CD4-positive, alpha-beta T cell (primary cell): ENCODE data around the gene PRKG1. TPM values are rescaled to one million over a fixed set of nuclear protein-coding genes. Genes with fewer than 3 reads are reported as not detected.

Source experiments
- ATAC-seq: fragments of 200-7000 bp; cut with Tn5 transposase; one replicate; pipeline ENCODE4 v1.10.0; 2022; ENCODE audit warnings: mild to moderate bottlenecking; ENCODE audit not compliant: poor library complexity
- CTCF ChIA-PET: fragments of 350-600 bp; sonication (Branson Sonifier 250); formaldehyde crosslinking; loops from one replicate; lab custom pipeline; 2021; ENCODE audit warnings: antibody characterized with exemption, inconsistent platforms; lab: Charles Lee
- POLR2A ChIA-PET: fragments of 350-600 bp; sonication (Branson Sonifier 250); formaldehyde crosslinking; loops from one replicate; lab custom pipeline; 2021; ENCODE audit warnings: antibody characterized with exemption, inconsistent platforms; lab: Charles Lee
- DNase-seq, 14 experiments: peaks; one replicate each; pipeline ENCODE4 v3.0.0-alpha.2; 2013 to 2020; ENCODE audit warnings: mixed read lengths in 2 of 14
- H3K27ac ChIP-seq, 2 donors: one replicate each; pipeline versions ENCODE4 v1.5.1 to v1.7.0; 2013; ENCODE audit warnings: low read length in 2 of 2, low read depth in 1 of 2, mild to moderate bottlenecking in 1 of 2
- H3K27me3 ChIP-seq, 2 experiments: 1 replicate in 1 of 2; 2 replicates in 1 of 2; pipeline versions ENCODE4 v1.6.1 to v1.7.0; 2013; ENCODE audit warnings: low read length in 2 of 2, control low read depth in 1 of 2, mild to moderate bottlenecking in 1 of 2, moderate library complexity in 1 of 2; ENCODE audit not compliant: insufficient read depth in 2 of 2, control insufficient read depth in 1 of 2
- H3K36me3 ChIP-seq: one replicate; pipeline ENCODE4 v1.6.1; 2013; ENCODE audit warnings: low read length, control low read depth; ENCODE audit not compliant: insufficient read depth
- H3K4me1 ChIP-seq: one replicate; pipeline ENCODE4 v1.6.1; 2013; ENCODE audit warnings: low read length, control low read depth; ENCODE audit not compliant: insufficient read depth
- H3K4me3 ChIP-seq: one replicate; pipeline ENCODE4 v1.5.1; 2013; ENCODE audit warnings: mild to moderate bottlenecking, low read length, moderate library complexity
- H3K9me3 ChIP-seq, 2 experiments: 1 replicate in 1 of 2; 2 replicates in 1 of 2; pipeline versions ENCODE4 v1.6.1 to v1.7.0; 2013; ENCODE audit warnings: low read length in 2 of 2, mild to moderate bottlenecking in 2 of 2, control low read depth in 1 of 2, moderate library complexity in 1 of 2; ENCODE audit not compliant: control insufficient read depth in 1 of 2, insufficient read depth in 1 of 2
- H3K27ac Mint-ChIP-seq: one replicate; pipeline ENCODE4 v1.8.0; 2020; ENCODE audit warnings: mixed read lengths
- H3K27me3 Mint-ChIP-seq: one replicate; pipeline ENCODE4 v1.8.0; 2021; ENCODE audit warnings: mixed read lengths
- H3K36me3 Mint-ChIP-seq: one replicate; pipeline ENCODE4 v1.8.0; 2021; ENCODE audit warnings: low read depth, mixed read lengths
- H3K4me1 Mint-ChIP-seq: one replicate; pipeline ENCODE4 v1.8.0; 2021; ENCODE audit warnings: low read depth, mixed read lengths
- H3K4me3 Mint-ChIP-seq: one replicate; pipeline ENCODE4 v1.8.0; 2020; ENCODE audit warnings: mild to moderate bottlenecking, mixed read lengths
- H3K9me3 Mint-ChIP-seq: one replicate; pipeline ENCODE4 v1.8.0; 2020; ENCODE audit warnings: mixed read lengths
- intact Hi-C, 2 experiments: fragments of 100-400 bp; cut with DNase I in 1 of 2; cut with micrococcal nuclease in 1 of 2; formaldehyde crosslinking; loops; one replicate each; pipeline versions ENCODE4 v1.15.1 to v1.9.0; 2023 to 2025; cut with DNase I, micrococcal nuclease
- total RNA-seq, 174 experiments: library from RNA in 2 of 174; stranded (reverse) in 2 of 174; gene quantifications; one replicate each; pipeline ENCODE4 v1.2.3 and lab custom pipeline; 2021 to 2026
- TF ChIP-seq, protein P1 (sequence below): fragments of 200-600 bp; IDR thresholded peaks from one replicate; pipeline ENCODE4 v1.8.0; 2022; ENCODE audit warnings: antibody characterized with exemption, mild to moderate bottlenecking

Gene PRKG1
- total RNA-seq, 2 experiments from 2014 or later = 0.31 TPM; not detected in 1

DNA sequence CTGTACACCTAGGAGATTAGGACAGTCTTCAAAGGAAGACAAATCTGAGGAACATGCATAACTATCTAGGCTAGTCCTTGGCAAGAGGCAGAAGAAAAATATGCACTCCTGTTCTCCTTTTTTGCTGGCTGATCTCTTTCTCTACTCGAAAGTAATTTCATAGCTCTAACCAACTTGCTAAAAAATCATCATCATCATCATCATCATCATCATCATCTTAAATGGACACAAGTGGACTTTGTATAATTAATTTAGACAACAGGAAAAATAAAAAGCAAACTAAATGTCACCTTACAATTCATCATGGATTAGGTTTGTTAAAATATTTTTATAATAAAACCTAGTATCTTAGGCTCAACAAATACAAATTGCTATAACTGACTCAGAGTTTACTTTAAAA, 1192.6 kb downstream of the PRKG1 start:
- DNase-seq = no peak
- no peak overlapping the region for H3K4me3 ChIP-seq

DNA sequence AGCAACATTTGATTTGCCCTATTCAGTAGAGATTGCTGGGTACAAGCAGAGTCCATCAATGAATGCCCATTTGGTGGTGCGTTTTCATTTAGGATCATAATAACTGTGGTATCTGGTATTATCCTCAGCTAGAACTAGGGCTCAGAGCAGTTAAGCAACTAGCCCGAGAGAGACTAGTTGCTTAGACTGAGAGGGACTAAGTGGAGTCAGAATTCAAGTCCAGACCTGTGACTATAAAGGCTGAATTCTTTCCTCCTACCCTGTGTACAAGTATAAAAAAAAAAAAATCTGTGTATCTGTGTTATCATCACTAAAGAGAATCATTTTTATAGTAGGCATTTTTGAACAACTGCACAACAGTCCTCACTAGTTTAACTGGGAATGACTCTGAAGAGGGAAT, 1194.5 kb downstream of the PRKG1 start:
- H3K4me3 ChIP-seq = no peak overlapping the region
- DNase-seq = no peak
- H3K36me3 Mint-ChIP-seq = no peaks in the 10 kb centered on the region
- no peak overlapping the region for H3K4me3 Mint-ChIP-seq
- H3K4me1 ChIP-seq = no peaks in the 10 kb centered on the region
- ChIA-PET POLR2A (no interaction called here), CTCF (no interaction called here)
- H3K9me3 Mint-ChIP-seq = no peaks in the 10 kb centered on the region
- H3K27me3 Mint-ChIP-seq = no peaks in the 10 kb centered on the region
- intact Hi-C loops = no loop called here
- H3K36me3 ChIP-seq = no peaks in the 10 kb centered on the region
- no peaks in the 10 kb centered on the region for H3K27me3 ChIP-seq
- H3K27ac Mint-ChIP-seq = no peak overlapping the region
- ATAC-seq = no peak
- H3K4me1 Mint-ChIP-seq = no peaks in the 10 kb centered on the region
- TF ChIP-seq, protein P1, sequence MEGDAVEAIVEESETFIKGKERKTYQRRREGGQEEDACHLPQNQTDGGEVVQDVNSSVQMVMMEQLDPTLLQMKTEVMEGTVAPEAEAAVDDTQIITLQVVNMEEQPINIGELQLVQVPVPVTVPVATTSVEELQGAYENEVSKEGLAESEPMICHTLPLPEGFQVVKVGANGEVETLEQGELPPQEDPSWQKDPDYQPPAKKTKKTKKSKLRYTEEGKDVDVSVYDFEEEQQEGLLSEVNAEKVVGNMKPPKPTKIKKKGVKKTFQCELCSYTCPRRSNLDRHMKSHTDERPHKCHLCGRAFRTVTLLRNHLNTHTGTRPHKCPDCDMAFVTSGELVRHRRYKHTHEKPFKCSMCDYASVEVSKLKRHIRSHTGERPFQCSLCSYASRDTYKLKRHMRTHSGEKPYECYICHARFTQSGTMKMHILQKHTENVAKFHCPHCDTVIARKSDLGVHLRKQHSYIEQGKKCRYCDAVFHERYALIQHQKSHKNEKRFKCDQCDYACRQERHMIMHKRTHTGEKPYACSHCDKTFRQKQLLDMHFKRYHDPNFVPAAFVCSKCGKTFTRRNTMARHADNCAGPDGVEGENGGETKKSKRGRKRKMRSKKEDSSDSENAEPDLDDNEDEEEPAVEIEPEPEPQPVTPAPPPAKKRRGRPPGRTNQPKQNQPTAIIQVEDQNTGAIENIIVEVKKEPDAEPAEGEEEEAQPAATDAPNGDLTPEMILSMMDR = no peak
- H3K9me3 ChIP-seq = no peaks in the 10 kb centered on the region
- H3K27ac ChIP-seq = no peak overlapping the region

More for the DNA sequence above, 1192.6 kb downstream of the PRKG1 start:
- no peak overlapping the region for H3K4me3 Mint-ChIP-seq
- Histone ChIP-seq H3K4me1 (no peaks in the 10 kb centered on the region), H3K9me3 (no peaks in the 10 kb centered on the region), H3K36me3 (no peaks in the 10 kb centered on the region), H3K27ac (no peak overlapping the region), H3K27me3 (no peaks in the 10 kb centered on the region)
- H3K9me3 Mint-ChIP-seq = no peaks in the 10 kb centered on the region
- H3K36me3 Mint-ChIP-seq = no peaks in the 10 kb centered on the region
- H3K4me1 Mint-ChIP-seq = no peaks in the 10 kb centered on the region
- no peak overlapping the region for H3K27ac Mint-ChIP-seq
- ChIA-PET CTCF (no interaction called here), POLR2A (no interaction called here)
- TF ChIP-seq, protein P1 = no peak
- ATAC-seq = no peak
- no peaks in the 10 kb centered on the region for H3K27me3 Mint-ChIP-seq
- intact Hi-C loops = no loop called here

DNA sequence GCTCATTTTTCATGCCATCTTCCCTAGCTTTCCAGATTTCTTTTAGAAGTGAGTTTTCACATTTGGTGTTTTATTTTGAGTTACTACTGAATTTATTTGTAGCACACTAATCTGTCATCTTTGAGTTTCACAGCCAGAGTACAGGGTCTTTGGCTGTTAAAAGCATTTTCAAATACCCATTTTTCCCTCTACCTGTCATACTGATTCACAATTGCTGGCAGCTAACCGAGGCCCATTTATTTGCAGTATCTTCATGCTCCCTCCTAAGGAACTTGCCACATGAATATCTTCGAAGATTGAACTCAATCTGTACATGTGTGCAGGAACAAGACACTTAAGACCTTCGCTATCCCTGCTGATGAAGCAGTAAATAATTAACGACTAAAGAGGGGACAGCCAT, 1194.9 kb downstream of the PRKG1 start:
- ChIA-PET CTCF (no interaction called here), POLR2A (no interaction called here)
- Histone ChIP-seq H3K27me3 (no peaks in the 10 kb centered on the region), H3K4me3 (no peak overlapping the region), H3K27ac (no peak overlapping the region), H3K4me1 (no peaks in the 10 kb centered on the region), H3K9me3 (no peaks in the 10 kb centered on the region), H3K36me3 (no peaks in the 10 kb centered on the region)
- no peaks in the 10 kb centered on the region for H3K27me3 Mint-ChIP-seq
- DNase-seq (no peak), ATAC-seq (no peak)
- no peaks in the 10 kb centered on the region for H3K4me1 Mint-ChIP-seq
- no peaks in the 10 kb centered on the region for H3K9me3 Mint-ChIP-seq
- H3K36me3 Mint-ChIP-seq = no peaks in the 10 kb centered on the region
- TF ChIP-seq, protein P1 = no peak
- no peak overlapping the region for H3K27ac Mint-ChIP-seq
- intact Hi-C loops = no loop called here
- no peak overlapping the region for H3K4me3 Mint-ChIP-seq
